Brain microvascular endothelial cell (primary cell): ENCODE results near the gene POU6F2.
A peak's percentile ranks its signal among the peaks of the same experiment; 100 is the strongest.

Experiments used
- DNase-seq: peaks from one replicate; pipeline ENCODE4 v3.0.0-alpha.2; 2020
- H3K27ac ChIP-seq: fragments of 250-450 bp; sonication (Bioruptor Pico); 2 replicates; pipeline ENCODE4 v1.5.1; 2020; ENCODE audit warnings: mild to moderate bottlenecking, moderate library complexity
- H3K27me3 ChIP-seq: fragments of 250-450 bp; sonication (Bioruptor Pico); replicated peaks from 2 replicates; pipeline ENCODE4 v1.5.1; 2020; ENCODE audit warnings: mild to moderate bottlenecking
- H3K36me3 ChIP-seq: fragments of 250-450 bp; sonication (Bioruptor Pico); replicated peaks from 2 replicates; pipeline ENCODE4 v1.5.1; 2020; ENCODE audit warnings: mild to moderate bottlenecking
- H3K4me3 ChIP-seq: 2 replicates; pipeline ENCODE4 v1.5.1; 2011; ENCODE audit warnings: low read depth, mild to moderate bottlenecking, control low read depth, low read length, moderate library complexity
- in situ Hi-C: cut with HindIII; loops from 2 replicates; pipeline ENCODE4 v1.10.0; 2017; ENCODE audit warnings: low sequenced_read_pairs, low pct_ligation_motif_present
- TF ChIP-seq, protein P1 (sequence below): IDR thresholded peaks from 2 replicates; pipeline ENCODE4 v1.5.1; 2011; ENCODE audit warnings: low read depth, mild to moderate bottlenecking, moderate library complexity, low read length, control low read depth, inconsistent platforms; ENCODE audit errors: missing control alignments

Gene POU6F2

DNA sequence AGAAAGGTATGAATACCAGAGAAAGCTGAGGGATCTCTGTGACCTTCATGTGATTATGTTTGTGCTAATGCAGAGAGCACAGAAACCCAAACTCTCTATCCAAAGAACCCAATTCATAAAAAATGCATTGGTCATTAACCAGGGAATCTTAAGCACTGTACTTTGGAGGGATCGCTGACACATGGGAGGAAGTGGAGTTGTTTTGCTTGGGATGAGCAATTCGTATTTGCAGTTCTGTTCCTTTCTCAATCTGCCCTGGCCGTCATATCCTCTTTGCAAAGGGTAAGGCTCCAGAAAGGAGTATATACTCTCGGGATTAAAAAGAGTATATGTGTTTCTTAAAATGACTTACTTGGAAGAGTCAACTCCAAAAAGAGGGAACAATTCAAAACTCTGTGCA is 221.3 kb downstream of the POU6F2 start:
- Histone ChIP-seq H3K27me3 (no peaks in the 10 kb centered on the region), H3K36me3 (no peaks in the 10 kb centered on the region), H3K27ac (no peak overlapping the region), H3K4me3 (no peak overlapping the region)
- TF ChIP-seq, protein P1, sequence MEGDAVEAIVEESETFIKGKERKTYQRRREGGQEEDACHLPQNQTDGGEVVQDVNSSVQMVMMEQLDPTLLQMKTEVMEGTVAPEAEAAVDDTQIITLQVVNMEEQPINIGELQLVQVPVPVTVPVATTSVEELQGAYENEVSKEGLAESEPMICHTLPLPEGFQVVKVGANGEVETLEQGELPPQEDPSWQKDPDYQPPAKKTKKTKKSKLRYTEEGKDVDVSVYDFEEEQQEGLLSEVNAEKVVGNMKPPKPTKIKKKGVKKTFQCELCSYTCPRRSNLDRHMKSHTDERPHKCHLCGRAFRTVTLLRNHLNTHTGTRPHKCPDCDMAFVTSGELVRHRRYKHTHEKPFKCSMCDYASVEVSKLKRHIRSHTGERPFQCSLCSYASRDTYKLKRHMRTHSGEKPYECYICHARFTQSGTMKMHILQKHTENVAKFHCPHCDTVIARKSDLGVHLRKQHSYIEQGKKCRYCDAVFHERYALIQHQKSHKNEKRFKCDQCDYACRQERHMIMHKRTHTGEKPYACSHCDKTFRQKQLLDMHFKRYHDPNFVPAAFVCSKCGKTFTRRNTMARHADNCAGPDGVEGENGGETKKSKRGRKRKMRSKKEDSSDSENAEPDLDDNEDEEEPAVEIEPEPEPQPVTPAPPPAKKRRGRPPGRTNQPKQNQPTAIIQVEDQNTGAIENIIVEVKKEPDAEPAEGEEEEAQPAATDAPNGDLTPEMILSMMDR = no peak
- in situ Hi-C loops = no loop called here
- DNase-seq = peak; percentile 22

DNA sequence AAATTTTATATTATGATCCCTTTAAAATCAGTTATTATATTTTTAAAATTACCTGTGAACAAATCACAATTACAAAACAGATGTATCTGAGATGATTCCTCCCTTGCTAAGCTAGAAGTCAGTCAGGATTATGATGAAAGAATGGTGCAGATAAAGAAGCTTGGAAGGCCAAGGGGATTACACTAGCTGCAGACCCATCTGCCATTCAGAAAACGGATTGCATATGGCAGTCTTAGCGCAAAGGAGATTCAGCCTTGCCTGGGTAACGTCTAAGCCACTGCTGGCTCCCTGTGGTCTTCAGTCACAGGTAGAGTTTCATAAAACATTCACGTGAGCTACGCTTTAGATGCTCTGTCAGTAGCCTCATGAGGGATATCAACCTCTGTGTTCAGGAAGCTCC is 222.2 kb downstream of the POU6F2 start:
- in situ Hi-C loops = no loop called here
- TF ChIP-seq, protein P1 = no peak
- H3K27ac ChIP-seq = no peak overlapping the region
- no peak for DNase-seq
- no peaks in the 10 kb centered on the region for H3K27me3 ChIP-seq
- no peaks in the 10 kb centered on the region for H3K36me3 ChIP-seq
- H3K4me3 ChIP-seq = no peak overlapping the region

DNA sequence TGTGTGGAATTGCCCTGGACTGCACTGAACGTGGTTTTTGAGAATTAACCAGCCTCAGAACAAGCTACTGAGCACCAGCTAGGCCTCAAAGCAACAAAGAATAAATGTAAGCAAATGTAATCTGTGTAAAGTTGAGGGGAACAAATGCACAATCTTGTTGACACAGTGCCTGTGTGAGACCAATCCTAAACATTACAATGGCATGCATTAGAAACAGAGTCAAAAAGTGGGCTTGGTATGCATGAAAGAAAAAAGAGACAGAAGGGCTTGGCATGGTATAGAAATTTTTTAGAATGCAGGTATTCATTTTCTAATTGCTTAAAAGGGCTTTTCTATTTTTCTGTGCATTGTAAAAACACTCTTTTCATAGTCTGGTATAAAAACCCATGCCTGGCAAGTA is 224.3 kb downstream of the POU6F2 start:
- TF ChIP-seq, protein P1 = no peak
- Histone ChIP-seq H3K4me3 (no peak overlapping the region), H3K27ac (no peak overlapping the region), H3K27me3 (no peaks in the 10 kb centered on the region), H3K36me3 (no peaks in the 10 kb centered on the region)
- in situ Hi-C loops = no loop called here
- DNase-seq = no peak

DNA sequence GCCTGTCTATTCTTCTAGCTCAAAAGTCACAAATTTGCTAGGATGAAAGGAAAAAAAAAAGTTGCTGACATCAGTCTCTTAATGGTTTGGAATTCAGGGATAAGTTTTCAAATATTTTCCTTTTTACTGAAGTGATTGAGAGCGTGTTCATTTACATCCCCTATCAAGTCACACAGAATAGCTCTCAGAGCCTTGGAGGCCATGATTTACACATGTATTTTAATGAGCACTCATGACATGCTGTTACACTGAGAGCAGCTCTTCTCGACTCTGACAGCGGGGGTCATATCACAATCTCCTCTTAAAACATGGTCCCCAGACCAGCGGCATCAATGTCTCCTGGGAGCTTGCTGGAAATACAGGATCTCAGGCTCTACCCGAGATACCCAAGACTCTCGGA is 232.7 kb downstream of the POU6F2 start:
- no peak for DNase-seq
- no peaks in the 10 kb centered on the region for H3K36me3 ChIP-seq
- in situ Hi-C loops = no loop called here
- no peak overlapping the region for H3K4me3 ChIP-seq
- TF ChIP-seq, protein P1 = no peak
- no peak overlapping the region for H3K27ac ChIP-seq
- H3K27me3 ChIP-seq = no peaks in the 10 kb centered on the region

DNA sequence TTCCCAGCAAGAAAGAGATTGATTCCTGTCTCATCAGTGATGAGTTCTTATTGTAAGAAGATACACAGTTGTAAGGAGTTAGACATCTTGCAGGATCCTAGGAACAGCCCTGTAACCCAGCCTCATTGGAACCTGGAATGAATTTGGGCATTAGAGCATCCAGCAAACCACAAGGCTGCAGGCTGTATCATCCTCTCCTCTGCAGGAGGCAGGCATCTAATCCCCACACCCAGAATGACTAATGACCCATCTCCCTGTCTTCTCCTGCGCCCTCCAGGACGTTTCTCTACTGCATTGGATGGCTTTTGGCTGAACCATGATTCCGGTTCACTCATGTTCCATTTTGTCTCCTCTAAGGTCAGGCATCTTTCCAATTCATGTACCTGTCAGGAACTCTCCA is 233.9 kb downstream of the POU6F2 start:
- Histone ChIP-seq H3K27ac (no peak overlapping the region), H3K27me3 (no peaks in the 10 kb centered on the region), H3K4me3 (no peak overlapping the region), H3K36me3 (no peaks in the 10 kb centered on the region)
- no peak for DNase-seq
- TF ChIP-seq, protein P1 = no peak
- in situ Hi-C loops = no loop called here

DNA sequence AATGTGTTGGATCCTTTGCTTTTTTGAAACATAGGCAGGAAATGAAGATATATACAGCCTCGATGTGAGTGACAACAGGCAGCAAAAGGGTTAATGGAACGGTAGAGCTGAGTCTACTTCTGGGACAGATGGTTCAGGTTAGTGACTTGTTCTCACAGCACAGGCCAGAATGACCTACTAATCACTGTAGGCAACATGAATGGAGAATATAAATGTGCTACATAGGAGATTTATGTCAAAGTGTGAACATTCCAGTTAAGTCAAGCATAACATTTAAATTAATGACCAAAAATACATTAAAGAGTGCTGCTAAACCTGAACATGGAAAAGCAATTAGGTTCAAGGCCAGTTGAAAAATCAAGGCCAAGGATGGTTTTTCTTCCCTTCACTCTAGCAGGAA is 235.2 kb downstream of the POU6F2 start:
- TF ChIP-seq, protein P1 = no peak
- DNase-seq = no peak
- Histone ChIP-seq H3K27me3 (no peaks in the 10 kb centered on the region), H3K36me3 (no peaks in the 10 kb centered on the region), H3K27ac (no peak overlapping the region), H3K4me3 (no peak overlapping the region)
- in situ Hi-C loops = no loop called here
